T-helper 9 cell (primary cell): ENCODE measurements around the gene CHCHD1.
"Not testable (repeated sequence)": the region's sequence is repeated elsewhere in the genome, so short reads cannot be mapped to it uniquely, and the experiment has no call there.

Experiments
- DNase-seq: peaks from one replicate; pipeline ENCODE4 v3.0.0-alpha.2; 2020

CHCHD1 gene

GRCh38 chr10:73769396-73769795, 12.5 kb upstream of the CHCHD1 start:
- DNase-seq = no peak

GRCh38 chr10:73771722-73772280, 10.0 kb upstream of the CHCHD1 start:
- peak; percentile 68 for DNase-seq

DNA sequence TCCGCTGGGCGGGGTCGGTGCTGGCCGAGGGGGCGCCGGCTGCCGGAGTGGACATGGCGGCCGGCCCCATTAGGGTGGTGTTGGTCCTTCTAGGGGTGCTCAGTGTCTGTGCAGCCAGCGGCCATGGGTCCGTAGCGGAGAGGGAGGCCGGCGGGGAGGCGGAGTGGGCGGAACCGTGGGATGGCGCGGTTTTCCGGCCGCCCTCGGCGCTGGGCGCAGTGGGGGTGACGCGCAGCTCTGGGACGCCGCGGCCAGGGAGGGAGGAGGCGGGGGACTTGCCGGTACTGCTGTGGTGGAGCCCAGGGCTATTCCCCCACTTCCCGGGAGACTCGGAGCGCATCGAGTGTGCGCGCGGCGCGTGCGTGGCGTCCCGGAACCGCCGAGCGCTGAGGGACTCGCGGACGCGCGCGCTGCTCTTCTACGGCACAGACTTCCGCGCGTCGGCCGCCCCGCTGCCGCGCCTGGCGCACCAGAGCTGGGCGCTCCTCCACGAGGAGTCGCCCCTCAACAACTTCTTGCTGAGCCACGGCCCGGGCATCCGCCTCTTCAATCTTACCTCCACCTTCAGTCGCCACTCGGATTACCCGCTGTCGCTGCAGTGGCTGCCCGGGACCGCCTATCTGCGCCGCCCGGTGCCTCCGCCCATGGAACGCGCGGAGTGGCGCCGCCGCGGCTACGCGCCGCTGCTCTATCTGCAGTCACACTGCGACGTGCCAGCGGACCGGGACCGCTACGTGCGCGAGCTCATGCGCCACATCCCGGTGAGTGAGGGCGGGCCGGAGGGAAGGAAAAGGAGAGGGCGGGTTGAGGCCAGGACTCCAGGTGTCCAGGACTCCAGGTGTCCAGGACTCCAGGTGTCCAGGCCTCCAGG, 9.3 kb upstream of the CHCHD1 start:
- DNase-seq = peak; percentile 69

GRCh38 chr10:73773152-73773879, 8.5 kb upstream of the CHCHD1 start:
- DNase-seq = no peak

DNA sequence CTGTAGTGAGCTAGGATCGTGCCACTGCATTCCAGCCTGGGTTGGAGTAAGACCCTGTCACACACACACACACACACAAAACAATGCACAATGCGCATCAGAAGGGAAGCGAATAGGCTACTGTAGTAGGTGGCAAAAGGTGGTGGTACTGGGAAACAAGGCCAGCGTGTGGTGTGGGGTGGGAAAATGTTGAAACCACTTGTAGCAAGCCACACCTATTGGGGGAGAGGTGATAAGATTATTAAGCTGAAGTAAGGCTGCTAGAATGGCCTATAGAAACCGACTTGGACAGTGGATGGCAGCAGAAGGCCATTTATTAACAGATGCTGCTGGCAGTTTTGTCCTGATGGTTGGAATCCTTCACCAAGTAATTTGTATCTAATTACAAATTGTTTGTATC, 7.2 kb upstream of the CHCHD1 start:
- DNase-seq = no peak

- DNase-seq = no peak
These were observed 2.8 kb upstream of the CHCHD1 start for GRCh38 chr10:73779018-73779417.

GRCh38 chr10:73779539-73780197, 2.2 kb upstream of the CHCHD1 start:
- no peak for DNase-seq

DNA sequence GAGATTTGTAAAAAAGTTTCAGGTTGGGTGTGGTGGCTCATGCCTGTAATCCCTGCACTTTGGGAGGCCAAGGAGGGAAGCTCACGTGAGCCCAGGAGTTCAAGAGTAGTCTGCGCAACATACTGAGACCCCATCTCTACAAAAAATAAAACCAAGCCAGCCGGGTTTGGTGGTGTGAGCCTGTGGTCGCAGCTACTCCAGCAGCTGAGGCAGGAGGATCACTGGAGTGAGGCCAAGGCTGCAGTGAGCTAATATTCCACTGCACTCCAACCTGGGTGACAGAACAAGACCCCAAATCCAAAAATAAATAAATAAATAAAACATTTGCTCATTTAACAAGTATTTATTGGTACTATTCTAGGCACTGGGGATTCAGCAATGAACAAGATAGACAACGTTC, 1.5 kb upstream of the CHCHD1 start:
- no peak for DNase-seq

- DNase-seq = no peak
These were observed 882 bp upstream of the CHCHD1 start for GRCh38 chr10:73780966-73781365.

GRCh38 chr10:73781548-73781878, 335 bp upstream of the CHCHD1 start:
- no peak for DNase-seq

- DNase-seq = no peak
These were observed 869 bp downstream of the CHCHD1 start for GRCh38 chr10:73782749-73783085.

DNA sequence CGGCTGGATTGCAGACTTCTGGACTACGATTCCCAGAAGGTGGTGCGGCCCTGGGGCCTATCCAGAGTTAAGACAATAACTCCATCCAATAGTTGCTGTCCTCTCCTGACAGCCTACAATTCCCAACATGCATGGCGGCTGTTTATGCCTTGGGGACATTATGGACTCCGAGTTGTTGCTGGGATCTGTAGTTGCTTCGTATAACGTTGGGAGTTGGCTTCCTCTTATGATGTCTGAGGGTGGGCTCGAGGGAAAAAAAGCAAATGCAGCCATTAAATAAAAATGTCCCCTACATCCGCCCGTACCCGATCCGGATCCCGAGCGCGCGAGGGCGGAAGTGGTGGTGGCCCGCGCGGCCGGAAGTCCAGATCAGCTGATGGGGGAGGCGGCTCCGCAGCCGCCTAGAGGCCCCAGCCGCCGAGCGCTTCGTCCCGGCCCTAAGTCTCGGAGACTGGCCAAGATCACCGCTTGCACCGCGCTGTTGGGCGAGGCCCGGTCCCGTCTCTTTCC, 3.4 kb downstream of the CHCHD1 start, which contains the start of gene ZSWIM8:
TSS of gene ZSWIM8 (plus strand) at position 396 of the 510 bp plus-strand sequence. CDS start 273 bp downstream, outside the sequence.
- DNase-seq = peak; percentile 77

DNA sequence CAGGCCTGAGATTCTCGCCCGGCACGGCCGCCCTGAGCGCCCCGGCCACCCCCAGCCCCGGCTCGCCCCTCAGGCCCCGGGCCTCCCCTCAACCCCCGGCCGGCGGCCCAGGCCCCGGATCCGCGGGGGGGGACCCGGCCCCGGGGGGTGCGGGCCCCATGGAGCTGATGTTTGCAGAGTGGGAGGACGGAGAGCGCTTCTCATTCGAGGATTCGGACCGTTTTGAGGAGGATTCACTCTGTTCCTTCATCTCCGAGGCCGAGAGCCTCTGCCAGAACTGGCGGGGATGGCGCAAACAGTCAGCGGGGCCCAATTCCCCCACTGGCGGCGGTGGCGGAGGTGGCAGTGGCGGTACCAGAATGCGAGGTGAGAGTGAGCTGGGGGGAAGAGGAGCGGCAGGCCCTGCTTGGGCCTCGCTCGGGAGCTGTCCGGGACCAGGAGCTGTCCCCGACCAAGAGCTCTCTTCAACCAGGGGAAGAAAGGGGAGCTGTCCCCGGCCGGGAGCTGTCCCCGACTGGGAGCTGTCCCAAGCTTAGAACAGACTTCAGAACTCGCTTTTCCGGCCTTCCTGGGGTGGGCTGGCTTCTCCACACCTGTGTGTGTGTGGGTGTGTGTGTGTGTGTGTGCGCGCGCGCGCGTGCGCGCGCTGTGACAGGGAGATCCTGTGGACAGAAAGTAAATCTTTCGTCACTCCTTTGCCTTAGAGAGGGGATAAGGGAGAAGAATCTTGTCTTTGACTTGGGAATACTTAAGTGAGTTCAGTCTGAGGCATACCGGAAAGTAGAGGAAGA, 4.1 kb downstream of the CHCHD1 start:
- peak; percentile 37 for DNase-seq

- DNase-seq = no peak
These were observed 4.7 kb downstream of the CHCHD1 start for GRCh38 chr10:73786512-73786885.

- not testable (repeated sequence) for DNase-seq
These were observed 5.4 kb downstream of the CHCHD1 start for GRCh38 chr10:73787031-73787800.

DNA sequence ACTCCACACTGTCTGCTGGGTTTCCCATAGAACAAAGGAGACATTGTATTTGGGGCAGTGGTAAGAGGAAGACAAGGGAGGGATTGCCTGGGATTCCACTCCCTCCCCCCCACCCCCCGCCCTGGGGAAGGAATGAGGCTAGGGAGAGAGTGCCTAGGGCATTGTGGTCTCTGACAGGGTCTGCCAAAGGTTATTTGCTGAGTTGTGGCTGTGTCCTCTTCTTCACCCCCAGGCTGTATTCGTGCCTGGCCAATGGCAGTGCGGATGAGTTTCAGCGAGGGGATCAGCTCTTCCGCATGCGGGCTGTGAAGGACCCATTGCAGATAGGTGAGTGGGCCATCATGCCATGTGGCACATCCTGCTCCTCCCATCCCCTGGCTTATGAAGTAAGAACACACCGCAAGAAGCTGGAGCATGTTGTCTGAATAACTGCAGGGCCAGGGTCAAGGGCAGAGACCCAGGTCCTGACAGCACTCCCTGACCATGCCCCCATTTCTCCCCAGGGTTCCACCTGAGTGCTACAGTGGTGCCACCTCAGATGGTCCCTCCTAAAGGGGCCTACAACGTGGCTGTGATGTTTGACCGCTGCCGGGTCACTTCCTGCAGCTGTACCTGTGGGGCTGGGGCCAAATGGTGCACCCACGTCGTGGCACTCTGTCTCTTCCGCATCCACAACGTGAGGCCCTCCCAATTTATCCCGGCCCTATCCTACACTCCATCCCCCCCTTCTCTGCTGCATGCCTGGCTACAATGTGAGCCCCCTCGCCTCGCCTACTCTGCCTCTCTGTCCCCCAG, 7.2 kb downstream of the CHCHD1 start:
- no peak for DNase-seq

DNA sequence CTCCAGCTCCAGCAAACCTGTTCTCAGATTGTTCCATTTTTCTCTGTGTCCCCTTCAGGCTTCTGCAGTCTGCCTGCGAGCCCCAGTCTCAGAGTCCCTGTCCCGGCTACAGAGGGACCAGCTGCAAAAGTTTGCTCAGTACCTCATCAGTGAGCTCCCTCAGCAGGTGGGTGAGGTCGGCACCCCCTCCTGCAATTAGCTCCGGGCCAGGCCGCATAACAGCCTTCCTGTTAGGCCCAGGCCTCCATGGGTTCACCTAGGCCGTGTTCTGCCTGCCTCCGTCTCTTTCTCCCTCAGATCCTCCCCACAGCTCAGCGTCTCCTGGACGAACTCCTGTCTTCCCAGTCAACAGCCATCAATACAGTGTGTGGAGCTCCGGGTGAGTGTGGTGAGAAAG, 7.8 kb downstream of the CHCHD1 start:
- no peak for DNase-seq

GRCh38 chr10:73790886-73791625, 9.2 kb downstream of the CHCHD1 start:
- no peak for DNase-seq

DNA sequence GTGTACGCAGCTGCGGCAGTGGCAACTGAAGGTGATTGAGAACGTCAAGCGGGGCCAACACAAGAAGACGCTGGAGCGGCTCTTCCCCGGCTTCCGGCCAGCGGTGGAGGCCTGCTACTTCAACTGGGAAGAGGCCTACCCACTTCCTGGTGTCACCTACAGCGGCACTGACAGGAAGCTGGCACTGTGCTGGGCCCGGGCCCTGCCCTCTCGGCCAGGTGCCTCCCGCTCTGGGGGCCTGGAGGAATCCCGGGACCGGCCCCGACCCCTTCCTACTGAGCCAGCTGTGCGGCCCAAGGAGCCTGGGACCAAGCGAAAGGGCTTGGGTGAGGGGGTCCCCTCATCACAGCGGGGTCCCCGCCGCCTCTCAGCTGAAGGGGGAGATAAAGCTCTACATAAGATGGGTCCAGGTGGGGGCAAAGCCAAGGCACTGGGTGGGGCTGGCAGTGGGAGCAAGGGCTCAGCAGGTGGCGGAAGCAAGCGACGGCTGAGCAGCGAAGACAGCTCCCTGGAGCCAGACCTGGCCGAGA, 10.1 kb downstream of the CHCHD1 start:
- no peak for DNase-seq

GRCh38 chr10:73793456-73793855, 11.6 kb downstream of the CHCHD1 start:
- no peak for DNase-seq
